Activated T-cell treated with anti-CD3 and anti-CD28 coated beads, Interleukin-2, amount 50 U/mL, for 1 hour (primary cell): ENCODE results near the gene CACNB2.

Source experiments
- DNase-seq: peaks from one replicate; pipeline ENCODE4 v3.0.0-alpha.2; 2020

Gene CACNB2

DNA sequence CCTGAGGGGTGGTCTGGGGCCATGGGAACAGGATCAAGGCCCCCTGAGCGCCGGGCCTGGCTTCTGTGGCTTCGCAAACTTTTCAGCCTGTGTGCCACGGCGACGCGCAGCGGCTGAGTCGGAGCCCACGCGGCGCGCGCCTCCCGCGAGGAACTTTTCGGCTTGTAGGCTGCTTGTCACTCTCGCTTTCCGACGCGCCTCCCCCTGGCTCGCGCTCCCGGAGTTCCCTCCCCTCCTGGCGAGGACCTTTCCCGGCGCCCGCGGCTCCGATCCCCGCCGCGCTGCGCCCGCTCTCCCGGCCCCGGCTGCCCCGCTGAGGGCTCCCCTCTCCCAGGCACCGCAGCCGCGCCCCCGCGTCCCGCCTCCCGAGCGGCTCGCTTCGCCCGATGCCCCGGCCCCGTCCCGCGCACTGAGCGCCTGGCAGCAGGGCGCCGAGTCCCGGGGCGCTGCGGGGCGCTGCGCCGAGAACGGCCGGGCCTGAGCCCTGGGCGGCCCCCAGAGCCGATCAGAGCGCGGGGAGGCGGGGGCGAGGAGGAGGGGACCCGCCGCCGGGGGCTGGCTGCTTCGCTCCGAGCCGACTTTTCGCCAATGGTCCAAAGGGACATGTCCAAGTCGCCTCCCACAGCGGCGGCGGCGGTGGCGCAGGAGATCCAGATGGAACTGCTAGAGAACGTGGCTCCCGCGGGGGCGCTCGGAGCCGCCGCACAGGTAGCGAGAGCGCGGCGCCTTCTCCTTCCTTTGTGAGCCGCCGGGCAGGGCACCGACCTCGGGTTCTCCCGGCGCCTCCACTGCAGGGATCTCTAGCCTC, at the start of gene CACNB2:
Gene CACNB2, plus strand, starts transcription at position 276 of the 808 bp plus-strand sequence.
- DNase-seq, result no peak

DNA sequence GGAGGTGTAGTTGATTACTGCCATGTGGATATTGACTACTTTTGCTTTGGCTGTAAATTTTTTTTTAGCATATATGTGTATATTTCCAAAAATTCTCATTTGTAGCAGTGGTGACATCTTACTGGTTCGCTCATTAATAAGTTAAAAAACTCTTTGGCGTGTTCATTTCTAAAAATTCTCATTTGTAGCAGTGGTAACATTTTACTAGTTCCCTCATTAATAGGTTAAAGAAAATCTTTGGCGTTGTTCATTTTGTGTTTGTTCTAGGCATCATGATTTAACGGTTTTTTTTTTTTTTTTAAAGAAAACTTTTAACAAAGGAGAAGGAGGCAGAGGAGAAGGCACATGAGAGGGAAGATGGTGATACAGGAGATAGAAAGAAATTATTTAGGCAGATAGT, 45.9 kb upstream of the CACNB2 start:
- no peak for DNase-seq

DNA sequence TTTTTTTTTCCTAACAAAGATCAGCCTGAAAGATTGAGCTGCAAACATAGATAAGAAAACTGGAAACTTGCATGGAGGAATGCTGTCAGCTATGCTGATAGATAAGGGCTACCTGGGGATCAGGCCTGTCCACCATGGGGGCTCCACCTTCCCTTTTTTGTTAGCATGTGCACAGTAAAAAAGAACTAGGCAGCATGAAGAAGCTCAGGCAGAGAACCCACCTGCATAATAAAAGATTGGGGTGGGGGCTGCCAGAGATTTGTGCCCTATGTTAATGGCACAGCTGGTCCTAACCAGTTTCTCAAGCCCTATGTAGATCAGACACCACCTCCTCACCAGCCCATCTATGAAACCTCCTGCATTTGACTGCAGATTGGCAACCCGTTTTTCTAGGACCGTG, 45.4 kb upstream of the CACNB2 start:
- DNase-seq, result no peak

DNA sequence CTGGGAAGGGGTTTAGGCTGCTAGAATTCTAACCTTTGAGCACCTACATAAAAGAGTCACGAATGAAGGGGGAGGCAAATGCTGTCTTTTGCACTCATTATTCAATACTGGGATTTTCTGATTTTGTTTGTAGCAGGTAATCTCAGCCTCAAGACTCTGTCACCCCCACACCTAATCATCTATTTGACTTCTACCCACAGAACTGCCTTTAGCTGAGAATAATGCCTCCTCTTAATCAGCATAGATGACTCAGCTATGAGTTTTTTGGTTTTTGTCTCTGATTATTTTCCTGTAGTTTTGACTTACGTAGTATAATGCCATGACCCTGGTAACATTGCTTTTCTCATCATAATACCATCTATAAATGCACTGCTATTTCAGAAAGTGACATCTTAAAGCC, 42.7 kb upstream of the CACNB2 start:
- no peak for DNase-seq

DNA sequence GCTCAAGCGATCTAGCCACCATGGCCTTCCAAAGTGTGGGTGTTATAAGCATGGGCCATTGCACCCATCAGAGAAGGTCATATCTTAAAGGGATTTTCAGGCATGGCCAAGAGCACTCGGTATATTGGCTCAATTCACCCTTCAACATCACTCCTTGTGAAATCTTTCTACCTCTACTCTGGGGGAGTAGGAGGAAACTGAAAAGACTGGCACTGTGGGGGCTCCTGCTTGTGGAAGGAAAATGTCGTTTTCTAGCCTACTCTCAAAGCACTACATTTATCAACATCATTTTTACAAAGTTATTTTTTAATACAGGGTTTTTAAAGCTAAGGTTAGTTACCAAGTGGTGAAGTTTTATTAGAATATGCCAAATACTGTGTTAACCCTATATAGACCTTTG, 42.0 kb upstream of the CACNB2 start:
- no peak for DNase-seq

DNA sequence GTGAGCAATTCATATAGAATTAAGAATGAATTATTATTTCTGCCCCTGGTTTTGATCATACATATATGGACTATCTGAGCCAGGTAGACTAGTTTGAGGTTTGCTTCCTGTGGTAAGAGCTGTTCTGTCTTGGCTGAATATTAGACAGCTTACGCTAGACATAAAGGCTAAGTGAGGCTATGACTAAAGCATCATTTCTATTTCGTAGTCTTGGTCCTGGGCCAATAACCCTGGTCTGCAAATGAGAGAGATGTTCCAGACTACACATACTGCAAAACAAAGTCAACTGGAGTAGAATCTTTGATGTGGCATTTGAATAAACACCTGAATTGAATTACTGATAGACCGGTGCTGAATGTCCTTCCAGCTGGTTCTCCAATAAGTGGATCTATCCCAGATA, 40.8 kb upstream of the CACNB2 start:
- DNase-seq, result no peak

DNA sequence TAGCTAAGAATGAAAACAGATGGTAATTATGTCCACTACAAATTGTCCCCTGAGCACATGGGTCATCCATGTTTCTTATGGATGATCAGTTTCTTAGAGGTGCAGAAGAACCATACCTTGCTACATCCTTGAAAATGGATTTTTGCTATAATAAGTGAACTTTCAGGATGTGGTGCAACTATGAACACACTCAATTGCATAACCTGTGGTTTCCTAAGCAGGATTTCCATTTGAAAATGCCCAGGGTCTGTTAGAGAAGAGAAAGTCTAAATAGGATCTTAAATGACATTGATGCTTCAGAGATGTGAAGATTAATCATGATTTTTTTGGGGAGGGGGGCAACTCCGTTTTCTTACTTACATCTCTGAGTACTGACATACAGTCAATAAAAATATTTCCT, 39.6 kb upstream of the CACNB2 start:
- no peak for DNase-seq

DNA sequence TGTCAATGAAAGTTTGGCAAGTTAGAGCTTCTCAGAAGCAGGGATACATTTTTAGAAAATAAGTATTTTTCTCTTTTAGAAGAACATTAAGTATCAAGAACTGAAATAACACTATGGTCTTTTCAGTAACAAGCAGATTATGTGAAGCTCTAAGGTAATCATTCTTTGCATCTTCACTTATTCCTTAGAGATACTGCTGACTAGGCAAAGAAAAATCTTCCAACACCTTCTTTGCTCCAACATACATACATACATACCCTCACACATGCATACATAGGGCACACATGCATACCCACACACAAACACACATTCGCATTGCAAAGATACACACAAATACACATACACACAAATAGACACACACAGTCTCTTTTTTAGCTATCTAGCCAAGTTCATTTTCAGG, 37.8 kb upstream of the CACNB2 start:
- no peak for DNase-seq

DNA sequence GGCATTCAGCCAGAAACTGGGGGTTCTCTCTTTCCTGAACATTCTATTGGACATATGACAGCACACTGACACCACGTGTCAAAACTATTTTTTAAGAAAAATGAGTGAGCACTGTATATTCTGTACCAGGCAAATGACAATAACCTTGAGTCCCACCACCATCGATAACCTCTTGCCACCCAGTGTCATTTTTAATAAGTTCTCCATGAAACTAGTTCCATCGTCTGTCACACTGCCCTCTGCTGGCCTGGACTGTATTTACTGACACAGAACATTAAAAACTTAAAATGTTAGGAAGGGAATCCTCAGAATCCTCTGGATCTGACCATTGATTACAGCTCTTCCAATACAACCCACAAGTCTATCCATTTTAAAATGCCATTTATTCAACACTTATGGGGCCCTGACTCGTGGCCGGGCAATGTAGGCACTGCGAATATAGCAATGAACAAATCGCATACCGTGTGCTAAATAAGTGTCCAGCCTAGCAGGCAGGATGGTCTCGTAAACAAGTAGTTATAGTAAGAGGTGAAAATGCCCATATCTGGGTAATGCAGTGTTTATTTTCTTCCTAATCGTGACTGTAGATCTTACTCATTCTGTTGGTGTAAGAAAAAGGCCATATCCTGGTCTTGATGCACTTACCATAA, 35.9 kb upstream of the CACNB2 start:
- DNase-seq, result peak; percentile 20

DNA sequence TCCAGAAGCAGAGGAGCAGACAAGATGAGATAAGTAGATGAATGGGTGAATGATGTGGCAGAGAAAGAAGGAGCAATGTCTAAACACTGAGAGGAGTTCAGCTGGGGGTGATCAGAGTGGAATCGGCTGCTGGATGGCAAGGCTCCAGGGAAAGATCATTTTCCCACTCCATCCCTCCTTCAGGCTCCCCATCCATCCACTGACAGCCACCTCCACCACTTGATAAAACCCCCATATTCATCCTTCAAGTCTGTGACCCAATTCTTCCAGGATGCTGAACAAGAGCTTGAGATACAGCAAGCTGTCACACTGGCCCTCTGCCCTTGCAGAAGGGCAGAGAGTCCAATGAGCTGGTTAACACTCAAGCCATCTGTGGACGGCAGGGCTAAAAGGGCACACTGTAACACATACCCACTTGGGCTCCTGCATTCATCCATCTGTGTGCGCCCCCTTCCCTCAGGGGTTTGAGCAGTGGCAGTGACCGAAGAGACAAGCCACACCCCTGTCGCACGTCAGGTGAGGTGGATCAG, 30.8 kb upstream of the CACNB2 start:
- DNase-seq, result no peak

DNA sequence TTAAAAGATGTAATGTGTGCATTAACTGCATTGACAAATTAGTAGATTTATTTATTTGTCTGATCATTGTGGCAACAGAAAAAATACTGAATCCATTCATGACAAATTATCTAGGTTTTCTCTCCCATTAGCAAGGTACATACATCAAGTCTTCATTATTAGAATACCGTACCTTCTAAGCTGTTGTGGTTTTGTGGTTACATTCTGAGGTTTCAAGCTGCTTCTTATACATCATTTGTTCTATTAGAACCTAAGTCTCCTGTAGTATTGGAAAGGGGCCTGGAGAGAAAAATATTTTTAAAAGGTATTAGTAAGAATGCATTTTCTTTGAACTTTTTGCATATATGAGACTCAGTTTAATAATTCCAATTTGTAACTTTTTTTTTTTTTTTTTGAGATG, 26.3 kb upstream of the CACNB2 start:
- DNase-seq, result no peak

DNA sequence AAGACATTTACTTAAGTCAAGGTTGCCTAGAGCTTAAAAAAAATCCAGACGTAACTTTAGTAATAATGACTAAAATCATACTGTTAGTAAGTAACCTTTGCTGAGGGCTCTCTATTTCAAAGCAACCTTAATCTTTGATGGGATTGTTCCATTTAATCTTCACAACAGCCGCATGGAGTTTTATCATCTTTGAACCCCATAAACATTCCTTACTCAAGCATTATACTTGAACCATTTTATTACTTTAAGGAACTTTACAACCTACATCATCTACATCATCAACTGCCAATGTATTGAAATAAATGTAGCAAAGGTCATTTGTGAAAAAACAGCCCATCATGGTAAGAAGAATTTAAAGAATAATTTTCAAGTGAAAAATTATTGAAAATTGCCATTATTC, 22.9 kb upstream of the CACNB2 start:
- no peak for DNase-seq

DNA sequence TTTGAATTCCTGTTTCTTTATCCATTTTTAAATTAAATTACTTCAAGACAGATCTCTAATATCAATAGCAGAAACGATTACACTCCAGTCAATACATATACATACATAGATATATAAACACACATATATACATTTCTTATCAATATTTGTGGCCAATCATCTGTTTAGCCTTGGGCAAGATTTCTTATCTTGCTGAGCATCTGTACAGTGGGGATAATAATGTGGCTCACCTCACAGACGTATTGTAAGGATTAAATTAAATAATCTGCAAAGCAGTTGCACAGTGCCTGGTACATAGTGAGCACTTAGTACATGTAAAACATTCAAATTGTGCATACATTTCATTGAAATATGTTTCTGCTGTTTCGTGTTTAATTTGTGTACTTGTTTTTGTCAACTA, 17.5 kb upstream of the CACNB2 start:
- no peak for DNase-seq

DNA sequence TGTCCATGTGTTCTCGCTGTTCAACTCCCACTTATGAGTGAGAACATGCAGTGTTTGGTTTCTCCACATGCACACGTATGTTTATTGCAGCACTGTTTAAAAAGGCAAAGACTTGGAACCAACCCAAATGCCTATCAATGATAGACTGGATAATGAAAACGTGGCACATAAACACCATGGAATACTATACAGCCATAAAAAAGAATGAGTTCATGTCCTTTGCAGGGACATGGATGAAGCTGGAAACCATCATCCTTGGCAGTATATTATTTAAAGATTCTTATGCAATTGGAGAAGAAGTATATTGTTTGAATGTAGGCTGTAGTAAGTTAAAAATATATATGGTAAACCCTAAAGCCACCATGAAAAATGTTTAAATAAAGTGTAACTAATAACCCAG, 7.2 kb upstream of the CACNB2 start:
- DNase-seq, result no peak

DNA sequence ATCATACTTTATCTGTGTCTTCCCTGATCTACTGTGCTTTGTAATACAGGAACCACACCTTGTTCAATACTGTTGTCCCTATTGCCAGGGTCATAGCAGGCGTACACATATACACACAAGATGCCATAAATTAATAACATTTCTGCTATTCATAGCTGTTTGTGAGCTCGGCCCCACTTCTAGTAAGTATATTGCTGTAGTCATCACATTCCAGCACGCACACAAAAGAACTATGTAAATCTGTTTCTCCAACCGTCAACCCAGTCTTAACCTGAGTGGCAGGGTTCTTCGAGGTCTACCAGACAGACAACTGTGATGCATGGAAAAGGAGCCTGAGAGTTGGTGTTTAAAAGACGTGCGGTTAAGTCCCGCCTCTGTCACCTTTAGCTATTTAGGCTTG, 5.7 kb upstream of the CACNB2 start:
- DNase-seq, result no peak

DNA sequence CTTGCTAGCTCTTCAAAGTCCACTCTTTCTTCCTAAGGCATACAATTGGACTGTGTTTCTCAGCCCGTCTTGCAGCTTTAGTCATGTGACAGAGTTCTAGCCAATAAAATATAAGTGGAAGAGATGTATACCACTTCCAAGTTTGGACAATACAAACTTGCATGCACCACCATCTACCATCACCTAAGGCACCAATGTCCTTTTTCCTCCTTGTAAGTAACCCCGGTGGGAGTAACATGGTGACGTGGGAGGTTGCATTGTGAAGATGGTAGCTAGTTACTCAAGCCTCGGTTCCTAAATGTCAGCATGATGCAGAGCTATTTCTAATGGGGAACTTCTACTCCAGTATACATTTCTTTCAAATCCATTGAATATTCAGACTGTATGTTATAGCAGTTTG, 5.3 kb upstream of the CACNB2 start:
- no peak for DNase-seq

DNA sequence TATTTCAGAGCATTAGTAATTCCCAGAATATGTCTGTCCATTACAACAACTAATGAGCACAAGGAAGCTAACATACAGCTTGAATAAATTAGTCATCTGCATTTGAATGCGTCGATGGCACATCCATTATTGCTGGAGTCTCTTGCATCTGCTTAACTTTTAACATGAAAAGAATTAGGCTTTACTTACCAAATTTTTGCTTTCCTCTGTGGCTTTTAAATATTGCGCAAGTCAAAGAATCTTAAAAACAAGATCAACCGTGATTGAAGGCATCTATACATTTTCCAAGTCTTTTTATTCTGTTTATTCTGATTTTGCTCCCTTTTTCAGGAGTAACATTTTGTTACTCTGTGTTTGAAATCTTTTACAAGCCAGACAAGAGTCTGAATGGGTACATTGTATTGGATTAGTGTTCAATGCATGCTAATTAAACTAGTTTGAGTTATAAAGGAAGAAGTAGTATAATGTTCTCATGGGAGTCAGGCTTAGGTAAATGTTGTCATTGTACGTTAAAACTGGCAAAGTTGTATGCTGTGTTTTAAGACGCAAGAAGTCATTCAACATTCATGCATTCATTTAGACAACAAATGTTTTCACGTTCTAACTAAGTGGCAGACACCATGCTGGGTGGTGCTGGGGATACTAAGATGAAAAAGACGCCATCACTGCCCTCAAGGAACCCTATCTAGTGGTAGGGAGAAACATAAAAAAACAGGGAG, 4.0 kb upstream of the CACNB2 start:
- DNase-seq, result no peak

DNA sequence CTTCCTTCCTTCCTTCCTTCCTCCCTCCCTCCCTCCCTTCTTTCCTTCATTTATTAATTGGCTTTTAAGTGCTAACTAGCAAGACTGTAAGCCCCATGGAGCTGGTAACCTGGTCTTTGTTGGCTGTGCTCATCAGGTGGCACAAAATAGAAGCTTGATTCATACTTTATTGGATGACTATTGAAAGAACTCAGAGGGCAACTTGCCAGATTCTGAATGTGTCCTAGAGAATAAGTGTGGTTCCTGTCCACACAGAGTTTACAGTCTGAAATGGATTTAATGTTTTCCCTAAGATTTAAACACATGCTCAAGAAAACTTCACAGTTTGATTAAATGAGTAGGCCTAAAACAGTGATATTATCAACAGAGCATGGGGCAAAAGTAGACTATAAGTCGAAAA, 3.1 kb upstream of the CACNB2 start:
- DNase-seq, result no peak

DNA sequence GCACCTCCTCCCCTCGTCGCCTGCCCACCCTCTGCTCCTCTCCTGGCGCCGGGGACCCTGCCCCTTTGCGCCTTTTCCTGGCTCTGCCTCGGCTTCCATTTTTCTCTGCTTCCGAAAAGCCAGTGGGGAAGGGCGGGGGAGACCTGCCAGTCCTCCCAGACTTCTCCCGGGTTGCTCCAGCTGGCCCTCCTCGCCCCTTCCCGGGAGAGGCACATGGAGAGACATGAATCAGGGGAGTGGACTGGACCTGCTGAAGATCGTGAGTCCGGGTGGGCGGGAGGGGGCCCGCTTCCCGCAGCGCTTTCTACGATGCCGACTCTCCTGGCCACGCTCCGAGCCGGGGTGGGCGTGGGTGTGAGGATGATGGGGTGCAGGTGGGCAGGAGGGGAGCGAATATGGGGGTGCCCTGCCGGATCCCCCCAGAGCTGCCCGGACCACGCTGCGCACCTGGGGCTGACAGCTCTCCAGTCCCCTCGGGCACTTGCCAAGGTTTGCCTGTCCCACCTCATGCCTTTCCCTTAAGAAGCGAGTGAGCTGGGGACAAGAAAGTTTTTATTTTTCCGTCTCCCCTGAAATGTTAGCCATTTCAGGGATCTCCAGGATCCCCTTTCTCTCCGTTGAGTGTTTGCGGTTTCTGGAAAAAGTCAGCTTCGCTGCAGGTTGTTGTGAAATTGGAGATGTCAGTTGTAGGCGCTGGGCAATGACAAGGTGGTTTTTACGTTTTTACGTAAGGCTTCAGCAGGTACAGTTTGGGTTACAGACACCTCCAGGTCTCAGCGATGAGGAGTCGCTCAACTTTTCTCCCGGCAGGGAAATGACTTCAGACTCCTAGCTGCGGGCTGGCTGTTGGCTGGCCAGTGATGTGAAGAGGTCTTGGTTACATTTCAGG, 977 bp downstream of the CACNB2 start:
- no peak for DNase-seq

DNA sequence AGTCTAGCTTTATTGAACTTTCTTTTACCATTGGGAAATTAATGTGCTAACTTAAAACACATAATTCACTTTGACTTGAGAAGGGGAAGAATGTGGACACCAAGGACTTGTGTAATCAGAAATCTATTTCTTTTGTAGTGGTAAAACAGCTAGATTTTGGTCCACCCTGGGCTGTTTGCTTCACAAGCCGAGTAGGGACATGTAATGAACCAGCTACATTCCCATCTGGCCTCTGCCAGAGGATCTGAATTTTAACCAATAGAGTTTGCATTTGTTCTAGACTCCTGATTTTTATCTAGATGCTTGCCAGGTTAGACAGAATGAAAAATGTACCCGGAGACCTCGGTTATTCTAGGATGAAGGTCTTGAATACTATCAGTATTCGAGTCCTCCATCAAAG, 1.9 kb downstream of the CACNB2 start:
- DNase-seq, result no peak

DNA sequence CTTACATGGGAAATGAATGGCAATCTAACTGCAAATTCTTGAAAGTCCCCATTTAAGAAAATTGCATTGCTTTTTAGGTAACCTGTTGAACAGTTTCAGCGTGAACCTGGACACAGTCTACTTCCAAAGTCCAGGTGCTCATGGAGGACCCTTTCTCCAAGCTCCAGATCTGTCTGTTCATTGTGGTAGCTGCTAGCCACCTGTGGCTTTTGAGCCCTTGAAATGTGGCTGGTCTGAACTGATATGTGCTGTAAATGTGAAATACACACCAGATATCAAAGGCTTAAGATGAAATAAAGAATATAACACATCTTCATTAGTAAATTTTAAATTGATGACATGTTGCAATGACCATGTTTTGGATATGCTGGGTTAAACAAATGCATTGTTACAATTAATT, 4.2 kb downstream of the CACNB2 start:
- no peak for DNase-seq

DNA sequence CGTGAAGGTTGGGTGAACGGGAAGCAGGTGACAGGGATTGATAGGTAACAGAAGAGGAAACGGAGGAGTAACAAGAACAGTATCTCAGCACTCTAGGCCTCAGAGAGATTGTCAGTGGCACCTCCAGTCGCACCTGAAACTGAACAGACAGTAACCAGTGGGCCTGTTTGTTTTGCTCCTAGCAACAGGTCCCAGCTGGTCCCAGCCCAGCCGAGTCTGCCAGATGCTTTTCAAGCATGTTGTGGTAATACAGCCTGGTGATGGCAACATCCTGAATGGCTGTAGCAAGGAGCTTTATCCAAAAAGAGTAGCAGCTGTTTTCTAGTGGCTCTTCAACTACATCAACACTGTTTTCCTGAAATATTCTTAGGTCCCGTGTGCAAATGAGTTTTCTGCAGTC, 4.7 kb downstream of the CACNB2 start:
- DNase-seq, result no peak

DNA sequence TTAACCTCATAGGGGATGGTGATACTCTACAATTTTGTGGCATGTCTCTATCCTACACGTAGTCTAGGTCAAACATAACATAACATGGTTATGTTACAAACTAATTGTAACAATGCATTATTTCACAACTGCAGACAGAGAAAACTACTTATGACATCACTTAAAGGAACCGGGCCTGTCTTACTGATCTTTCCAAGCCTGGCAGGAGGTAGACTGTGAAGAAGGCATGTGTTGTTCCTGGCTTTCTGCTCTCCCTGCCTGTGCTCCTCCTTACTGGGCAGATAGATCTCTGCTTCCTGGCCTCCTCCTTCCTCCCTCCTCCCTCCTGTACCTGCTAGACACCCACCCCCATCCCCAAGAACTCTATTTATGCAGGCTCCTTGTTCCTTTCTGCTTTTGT, 5.4 kb downstream of the CACNB2 start:
- no peak for DNase-seq
